BE2C (cell line): Measurements from ENCODE around the gene PRAMEF12. TPM values are rescaled to one million over a fixed set of nuclear protein-coding genes. Genes with fewer than 3 reads are reported as not detected.
"Not testable (repeated sequence)": the region's sequence is repeated elsewhere in the genome, so short reads cannot be mapped to it uniquely, and the experiment has no call there.

Experiments used
- DNase-seq: peaks from one replicate; pipeline ENCODE4 v3.0.0-alpha.2; 2020
- H3K27me3 ChIP-seq: fragments of 250-450 bp; sonication (Bioruptor Pico); 2 replicates; pipeline ENCODE4 v1.5.1; 2020; ENCODE audit warnings: mild to moderate bottlenecking
- H3K36me3 ChIP-seq: fragments of 250-450 bp; sonication (Bioruptor Pico); 2 replicates; pipeline ENCODE4 v1.5.1; 2020; ENCODE audit warnings: mild to moderate bottlenecking
- H3K4me1 ChIP-seq: fragments of 250-450 bp; sonication (Bioruptor Pico); 2 replicates; pipeline ENCODE4 v1.5.1; 2020
- H3K4me3 ChIP-seq: 2 replicates; pipeline ENCODE4 v1.5.1; 2011; ENCODE audit warnings: low read depth, low read length
- H3K9me3 ChIP-seq: fragments of 250-450 bp; sonication (Bioruptor Pico); 2 replicates; pipeline ENCODE4 v1.5.1; 2020
- polyA plus RNA-seq: library from polyadenylated mRNA; unstranded; fragments of >200 nt; gene quantifications from one replicate; pipeline ENCODE4 v1.2.1, GENCODE V29; 2012; ENCODE audit warnings: low read depth, missing spikeins; ENCODE audit not compliant: insufficient read length, insufficient read depth
- TF ChIP-seq, protein P1 (sequence below): IDR thresholded peaks from 2 replicates; pipeline ENCODE4 v1.5.1; 2012; ENCODE audit warnings: mild to moderate bottlenecking, low read depth, low read length

PRAMEF12 gene
- polyA plus RNA-seq: not detected

DNA sequence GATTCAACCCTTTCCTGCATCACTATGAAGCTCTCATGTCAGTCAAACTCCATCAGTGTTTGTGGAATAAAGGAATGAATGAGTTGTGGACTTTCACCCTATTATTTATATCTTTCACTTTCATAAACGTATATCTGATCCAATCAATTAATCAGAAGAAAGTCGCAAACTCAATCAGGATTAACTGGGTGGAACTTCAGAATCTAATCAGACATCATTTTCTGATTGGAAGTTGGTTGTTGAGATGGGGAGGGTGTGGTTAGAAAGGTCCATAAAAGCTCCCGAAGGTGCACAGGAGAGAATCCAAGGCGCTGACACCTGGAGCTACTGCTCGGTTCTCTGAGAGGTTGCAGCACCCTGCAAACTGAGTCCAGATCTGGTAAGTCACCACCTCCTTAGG lies at the start of gene PRAMEF12:
Gene PRAMEF12 (plus strand): TSS at position 301 of the 400 bp plus-strand sequence. CDS start 1,130 bp downstream, outside the sequence.
- no peak for DNase-seq
- Histone ChIP-seq H3K9me3 (no peaks in the 10 kb centered on the region), H3K27me3 (no peaks in the 10 kb centered on the region), H3K4me1 (no peaks in the 10 kb centered on the region), H3K36me3 (no peaks in the 10 kb centered on the region), H3K4me3 (no peak within 1 kb of the TSS)
- TF ChIP-seq, protein P1, sequence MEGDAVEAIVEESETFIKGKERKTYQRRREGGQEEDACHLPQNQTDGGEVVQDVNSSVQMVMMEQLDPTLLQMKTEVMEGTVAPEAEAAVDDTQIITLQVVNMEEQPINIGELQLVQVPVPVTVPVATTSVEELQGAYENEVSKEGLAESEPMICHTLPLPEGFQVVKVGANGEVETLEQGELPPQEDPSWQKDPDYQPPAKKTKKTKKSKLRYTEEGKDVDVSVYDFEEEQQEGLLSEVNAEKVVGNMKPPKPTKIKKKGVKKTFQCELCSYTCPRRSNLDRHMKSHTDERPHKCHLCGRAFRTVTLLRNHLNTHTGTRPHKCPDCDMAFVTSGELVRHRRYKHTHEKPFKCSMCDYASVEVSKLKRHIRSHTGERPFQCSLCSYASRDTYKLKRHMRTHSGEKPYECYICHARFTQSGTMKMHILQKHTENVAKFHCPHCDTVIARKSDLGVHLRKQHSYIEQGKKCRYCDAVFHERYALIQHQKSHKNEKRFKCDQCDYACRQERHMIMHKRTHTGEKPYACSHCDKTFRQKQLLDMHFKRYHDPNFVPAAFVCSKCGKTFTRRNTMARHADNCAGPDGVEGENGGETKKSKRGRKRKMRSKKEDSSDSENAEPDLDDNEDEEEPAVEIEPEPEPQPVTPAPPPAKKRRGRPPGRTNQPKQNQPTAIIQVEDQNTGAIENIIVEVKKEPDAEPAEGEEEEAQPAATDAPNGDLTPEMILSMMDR: no peak

DNA sequence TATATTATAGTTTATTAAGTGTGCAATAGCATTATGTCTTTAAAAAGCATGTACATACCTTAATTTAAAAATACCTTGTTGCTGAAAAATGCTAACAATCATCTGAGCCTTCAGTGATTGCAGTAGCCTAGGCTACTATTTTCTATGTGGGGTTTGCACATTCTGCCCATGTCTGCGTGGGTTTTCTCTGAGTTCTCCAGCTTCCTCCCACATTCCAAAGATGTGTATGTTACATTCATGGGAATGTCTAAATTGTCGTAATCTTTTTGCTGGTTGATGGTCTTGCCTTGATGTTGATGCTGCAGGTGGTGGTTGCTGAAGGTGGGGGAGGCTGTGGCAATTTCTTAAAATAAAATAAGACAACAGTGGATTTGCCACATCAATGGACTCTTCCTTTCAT lies 45.1 kb upstream of the PRAMEF12 start:
- Histone ChIP-seq H3K4me1 (no peaks in the 10 kb centered on the region), H3K9me3 (no peaks in the 10 kb centered on the region), H3K4me3 (no peak overlapping the region), H3K36me3 (no peaks in the 10 kb centered on the region), H3K27me3 (no peaks in the 10 kb centered on the region)
- DNase-seq: no peak
- TF ChIP-seq, protein P1: no peak

DNA sequence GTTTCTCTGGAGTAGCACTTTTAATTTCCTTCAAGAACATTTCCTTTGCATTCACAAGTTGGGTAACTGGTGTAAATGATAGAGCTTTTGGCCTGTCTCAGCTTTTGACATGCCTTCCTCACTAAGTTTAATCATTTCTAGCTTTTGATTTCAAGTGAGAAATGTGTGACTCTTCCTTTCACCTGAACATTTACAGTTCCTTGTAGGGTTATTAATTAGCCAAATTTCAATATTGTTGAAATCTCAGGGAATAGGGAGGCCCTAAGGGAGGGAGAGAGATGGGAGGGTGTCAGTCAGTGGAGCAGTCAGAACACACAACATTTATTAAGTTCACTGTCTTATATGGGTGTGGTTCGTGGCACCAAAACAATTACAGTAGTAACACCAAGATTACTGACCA lies 43.4 kb upstream of the PRAMEF12 start:
- no peaks in the 10 kb centered on the region for H3K27me3 ChIP-seq
- no peaks in the 10 kb centered on the region for H3K4me1 ChIP-seq
- TF ChIP-seq, protein P1: no peak
- H3K9me3 ChIP-seq: no peaks in the 10 kb centered on the region
- H3K36me3 ChIP-seq: no peaks in the 10 kb centered on the region
- H3K4me3 ChIP-seq: no peak overlapping the region
- DNase-seq: no peak

DNA sequence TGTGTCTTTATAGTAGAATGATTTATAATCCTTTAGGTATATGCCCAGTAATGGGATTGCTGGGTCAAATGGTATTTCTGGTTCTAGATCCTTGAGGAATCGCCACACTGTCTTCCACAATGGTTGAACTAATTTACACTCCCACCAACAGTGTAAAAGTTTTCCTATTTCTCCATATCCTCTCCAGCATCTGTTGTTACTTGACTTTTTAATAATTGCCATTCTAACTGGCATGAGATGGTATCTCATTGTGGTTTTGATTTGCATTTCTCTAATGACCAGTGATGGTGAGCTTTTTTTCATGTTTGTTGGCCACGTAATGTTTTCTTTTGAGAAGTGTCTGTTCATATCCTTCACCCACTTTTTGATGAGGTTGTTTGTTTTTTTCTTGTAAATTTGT lies 42.5 kb upstream of the PRAMEF12 start:
- not testable (repeated sequence) for H3K4me3 ChIP-seq, H3K27me3 ChIP-seq, H3K4me1 ChIP-seq, DNase-seq, H3K9me3 ChIP-seq, H3K36me3 ChIP-seq

DNA sequence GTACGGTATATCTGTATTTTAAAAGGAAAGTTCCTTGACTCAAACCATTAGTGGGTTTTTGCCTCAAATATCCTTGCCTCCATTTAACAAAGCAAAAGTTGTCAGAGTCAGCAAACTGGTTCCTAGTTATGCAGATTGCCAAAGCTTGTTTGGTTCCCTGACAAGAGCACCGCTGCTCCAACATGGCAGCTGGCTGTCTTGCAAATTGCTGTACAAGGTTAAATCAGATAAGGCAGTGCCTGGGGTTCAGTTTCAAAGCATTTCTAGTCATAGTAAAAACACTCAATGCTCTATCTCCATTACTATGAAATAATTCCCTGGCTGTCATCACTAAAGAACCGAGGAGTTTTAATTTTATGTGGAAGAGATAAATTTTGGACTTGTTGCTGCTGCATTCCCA lies 38.9 kb upstream of the PRAMEF12 start:
- TF ChIP-seq, protein P1: no peak
- H3K4me3 ChIP-seq: no peak overlapping the region
- no peaks in the 10 kb centered on the region for H3K4me1 ChIP-seq
- DNase-seq: no peak
- no peaks in the 10 kb centered on the region for H3K27me3 ChIP-seq
- H3K9me3 ChIP-seq: no peaks in the 10 kb centered on the region
- H3K36me3 ChIP-seq: no peaks in the 10 kb centered on the region

DNA sequence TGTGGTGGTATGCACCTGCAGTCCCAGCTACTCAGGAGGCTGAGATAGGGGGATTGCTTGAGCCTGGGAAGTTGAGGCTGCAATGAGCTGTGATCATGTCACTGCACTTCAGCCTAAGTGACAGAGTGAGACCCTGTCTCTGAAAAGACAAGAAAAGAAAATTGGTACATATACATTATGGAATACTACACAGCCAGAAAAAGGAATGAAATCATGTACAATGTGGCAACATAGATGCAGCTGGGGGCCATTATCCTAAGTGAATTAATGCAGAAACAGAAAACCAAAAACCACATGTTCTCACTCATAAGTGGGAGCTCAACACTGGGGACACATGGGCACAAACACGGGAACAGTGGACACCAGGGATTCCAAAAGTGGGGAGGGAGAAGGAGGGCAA lies 34.6 kb upstream of the PRAMEF12 start:
- H3K9me3 ChIP-seq: no peaks in the 10 kb centered on the region
- DNase-seq: no peak
- TF ChIP-seq, protein P1: no peak
- H3K36me3 ChIP-seq: no peaks in the 10 kb centered on the region
- no peaks in the 10 kb centered on the region for H3K27me3 ChIP-seq
- H3K4me3 ChIP-seq: no peak overlapping the region
- no peaks in the 10 kb centered on the region for H3K4me1 ChIP-seq

DNA sequence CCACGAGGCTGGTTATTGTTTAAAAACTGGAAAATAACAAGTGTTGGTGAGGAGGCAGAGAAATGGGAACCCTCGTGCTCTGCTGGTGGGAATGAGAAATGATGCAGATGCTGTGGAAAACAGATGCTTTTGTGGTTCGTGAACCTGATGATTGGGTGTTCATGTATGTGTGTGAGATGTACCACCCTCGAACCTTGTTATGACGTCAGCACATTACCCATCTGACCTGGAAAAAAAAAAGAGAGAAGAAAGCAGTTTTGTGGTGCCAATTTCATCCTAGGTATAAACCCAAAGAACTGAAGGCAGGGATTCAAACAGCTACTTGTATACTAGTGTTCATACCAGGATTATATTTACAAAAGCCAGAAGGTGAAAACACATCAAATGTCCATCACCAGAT lies 33.9 kb upstream of the PRAMEF12 start:
- H3K4me1 ChIP-seq: no peaks in the 10 kb centered on the region

More for the DNA sequence above, 33.9 kb upstream of the PRAMEF12 start:
- no peak overlapping the region for H3K4me3 ChIP-seq
- TF ChIP-seq, protein P1: no peak
- DNase-seq: no peak
- no peaks in the 10 kb centered on the region for H3K9me3 ChIP-seq
- H3K36me3 ChIP-seq: no peaks in the 10 kb centered on the region
- H3K27me3 ChIP-seq: no peaks in the 10 kb centered on the region
